Osteoblast (primary cell): ENCODE results near the gene OR10A5. TPM values are rescaled to one million over a fixed set of nuclear protein-coding genes. Genes with fewer than 3 reads are reported as not detected.

ENCODE experiments used
- DNase-seq: peaks from one replicate; pipeline ENCODE4 v3.0.0; 2011; ENCODE audit warnings: low spot score, mixed read lengths; ENCODE audit not compliant: insufficient read length; ENCODE audit errors: missing footprints
- H2AFZ ChIP-seq: 2 replicates; pipeline ENCODE4 v1.6.0; 2011; ENCODE audit warnings: mild to moderate bottlenecking, low read length
- H3K27ac ChIP-seq: 2 replicates; pipeline ENCODE4 v1.5.1; 2011; ENCODE audit warnings: mild to moderate bottlenecking, low read depth, low read length, moderate library complexity
- H3K27me3 ChIP-seq: 2 replicates; pipeline ENCODE4 v1.6.0; 2012; ENCODE audit warnings: mild to moderate bottlenecking, control low read depth, inconsistent platforms, low read length, moderate library complexity; ENCODE audit not compliant: insufficient read depth
- H3K36me3 ChIP-seq: 2 replicates; pipeline ENCODE4 v1.5.1; 2011; ENCODE audit warnings: mild to moderate bottlenecking, low read length, control low read depth, moderate library complexity; ENCODE audit not compliant: insufficient read depth
- H3K4me1 ChIP-seq: 2 replicates; pipeline ENCODE4 v1.5.1; 2011; ENCODE audit warnings: mild to moderate bottlenecking, low read length, control low read depth, moderate library complexity; ENCODE audit not compliant: insufficient read depth
- H3K4me2 ChIP-seq: 2 replicates; pipeline ENCODE4 v1.6.0; 2011; ENCODE audit warnings: mild to moderate bottlenecking, low read length; ENCODE audit not compliant: insufficient read depth
- H3K4me3 ChIP-seq: fragments of 200-600 bp; sonication (generic); 3 replicates; pipeline ENCODE4 v1.5.1; 2012; ENCODE audit warnings: mild to moderate bottlenecking, low read length, inconsistent platforms; ENCODE audit not compliant: insufficient read depth
- H3K79me2 ChIP-seq: 2 replicates; pipeline ENCODE4 v1.6.0; 2012; ENCODE audit warnings: mild to moderate bottlenecking, low read length, control low read depth, inconsistent platforms; ENCODE audit not compliant: insufficient read depth
- H3K9me3 ChIP-seq: 2 replicates; pipeline ENCODE4 v1.5.1; 2011; ENCODE audit warnings: low read depth, low read length, control low read depth
- H4K20me1 ChIP-seq: 2 replicates; pipeline ENCODE4 v1.6.0; 2012; ENCODE audit warnings: mild to moderate bottlenecking, low read length, control low read depth; ENCODE audit not compliant: insufficient read depth
- CTCF ChIP-seq: IDR thresholded peaks from 2 replicates; pipeline ENCODE4 v1.5.1; 2011; ENCODE audit warnings: mild to moderate bottlenecking, low read depth, low read length, moderate library complexity; ENCODE audit errors: extremely low read depth
- total RNA-seq: library from RNA; depleted of rRNA; stranded (reverse); fragments of >200 nt; gene quantifications from 2 replicates; pipeline ENCODE4 v1.2.3, GENCODE V29; 2012

The OR10A5 gene
- total RNA-seq, 1 donor, result not detected

GRCh38 chr11:6892400-6892799 lies 46.9 kb downstream of the OR10A5 start, which contains the start of gene OR2D2:
Gene OR2D2 (minus strand): TSS chr11:6892500. CDS start chr11:6892500, 0 bp downstream.
- no peak for TF ChIP-seq CTCF

GRCh38 chr11:6894097-6894496 lies 48.6 kb downstream of the OR10A5 start:
- no peaks in the 10 kb centered on the region for H3K36me3 ChIP-seq
- no peaks in the 10 kb centered on the region for H3K27me3 ChIP-seq

More at GRCh38 chr11:6892400-6892799, 46.9 kb downstream of the OR10A5 start, which contains the start of gene OR2D2:
- no peak within 1 kb of the TSS for H3K4me2 ChIP-seq
- DNase-seq, result no peak
- H3K36me3 ChIP-seq, result no peaks in the 10 kb centered on the region
- no peaks in the 10 kb centered on the region for H4K20me1 ChIP-seq
- H3K4me3 ChIP-seq, result no peak within 1 kb of the TSS
- H3K79me2 ChIP-seq, result no peaks in the 10 kb centered on the region
- H3K27ac ChIP-seq, result no peak within 1 kb of the TSS
- H2AFZ ChIP-seq, result no peak within 1 kb of the TSS
- no peaks in the 10 kb centered on the region for H3K27me3 ChIP-seq
- H3K9me3 ChIP-seq, result no peaks in the 10 kb centered on the region
- H3K4me1 ChIP-seq, result no peaks in the 10 kb centered on the region

GRCh38 chr11:6895010-6895409 lies 49.5 kb downstream of the OR10A5 start:
- TF ChIP-seq CTCF, result no peak
- Histone ChIP-seq H3K4me3 (no peak overlapping the region), H3K4me2 (no peak overlapping the region), H3K4me1 (no peaks in the 10 kb centered on the region), H3K79me2 (no peaks in the 10 kb centered on the region), H3K9me3 (no peaks in the 10 kb centered on the region), H2AFZ (no peak overlapping the region), H3K36me3 (no peaks in the 10 kb centered on the region), H4K20me1 (no peaks in the 10 kb centered on the region), H3K27ac (no peak overlapping the region), H3K27me3 (no peaks in the 10 kb centered on the region)
- DNase-seq, result no peak

More at GRCh38 chr11:6894097-6894496, 48.6 kb downstream of the OR10A5 start:
- Histone ChIP-seq H3K4me3 (no peak overlapping the region), H3K27ac (no peak overlapping the region), H3K4me2 (no peak overlapping the region), H3K4me1 (no peaks in the 10 kb centered on the region), H3K79me2 (no peaks in the 10 kb centered on the region), H3K9me3 (no peaks in the 10 kb centered on the region), H2AFZ (no peak overlapping the region), H4K20me1 (no peaks in the 10 kb centered on the region)
- no peak for TF ChIP-seq CTCF
- no peak for DNase-seq

Other genes with a start within 250 kb of the OR10A5 start
- 7.2 and 10.6 TPM in 2 replicates for gene RRP8, start 242.1 kb upstream of the OR10A5 start, total RNA-seq
- 151 and 176 TPM in 2 replicates for gene ILK, start 241.9 kb upstream of the OR10A5 start, total RNA-seq
- 23.5 and 28.0 TPM in 2 replicates for gene TAF10, start 233.5 kb upstream of the OR10A5 start, total RNA-seq
- 120 and 127 TPM in 2 replicates for gene TPP1, start 226.3 kb upstream of the OR10A5 start, total RNA-seq
- 0.59 and 1.1 TPM in 2 replicates for gene DCHS1, start 189.9 kb upstream of the OR10A5 start, total RNA-seq
- gene MRPL17, start 162.3 kb upstream of the OR10A5 start, total RNA-seq, result 29.5 and 29.7 TPM in 2 replicates
- gene OR2AG2, start 73.7 kb upstream of the OR10A5 start, total RNA-seq, result 0.29 and 0.36 TPM in 2 replicates
- gene OR2AG1, start 62.7 kb upstream of the OR10A5 start, total RNA-seq, result not detected in 2 replicates
- gene OR6A2, start 46.0 kb upstream of the OR10A5 start, total RNA-seq, result 0.36 and 0.59 TPM in 2 replicates
- not detected in 2 replicates for gene OR10A2, start 17.4 kb downstream of the OR10A5 start, total RNA-seq
- gene OR10A4, start 30.9 kb downstream of the OR10A5 start, total RNA-seq, result not detected in 2 replicates
- gene OR2D2, start 46.8 kb downstream of the OR10A5 start, total RNA-seq, result 0.36 and 0.88 TPM in 2 replicates
- gene OR2D3, start 75.3 kb downstream of the OR10A5 start, total RNA-seq, result not detected in 2 replicates
- 4.3 and 5.0 TPM in 2 replicates for gene ZNF215, start 80.7 kb downstream of the OR10A5 start, total RNA-seq
- 3.6 and 4.7 TPM in 2 replicates for gene ZNF214, start 174.7 kb downstream of the OR10A5 start, total RNA-seq
- under 0.01 TPM in 1 of 2 replicates, not detected in the other for gene NLRP14, start 174.8 kb downstream of the OR10A5 start, total RNA-seq
- gene RBMXL2, start 243.3 kb downstream of the OR10A5 start, total RNA-seq, result not detected in 2 replicates